ENCODE results near the gene KAZN.

GRCh38 chr1:14598498-14599182 is at the start of gene KAZN:
- peak in 1 of 11 experiments; percentile 14 for TF ChIP-seq CTCF (IDR thresholded peaks at IDR 0.05 in 8 of 11, conservative IDR thresholded peaks at IDR 0.05 in 3 of 11)
- TF ChIP-seq POLR2AphosphoS5 (IDR thresholded peaks at IDR 0.05), result peak in 2 of 3 donors; percentile 60 to 62
